Measurements from ENCODE around the gene SYNE1. TPM values are rescaled to one million over a fixed set of nuclear protein-coding genes. Genes with fewer than 3 reads are reported as not detected.

Gene SYNE1
- total and polyA plus RNA-seq, 2 of the 8 experiments (the other 6 are each of a cell fraction or from before 2014, with no cell fraction given), result 2.8 to 5.5 TPM

GRCh38 chr6:152189736-152190135, 447.4 kb downstream of the SYNE1 start (continued):
- TF ChIP-seq, protein P1, sequence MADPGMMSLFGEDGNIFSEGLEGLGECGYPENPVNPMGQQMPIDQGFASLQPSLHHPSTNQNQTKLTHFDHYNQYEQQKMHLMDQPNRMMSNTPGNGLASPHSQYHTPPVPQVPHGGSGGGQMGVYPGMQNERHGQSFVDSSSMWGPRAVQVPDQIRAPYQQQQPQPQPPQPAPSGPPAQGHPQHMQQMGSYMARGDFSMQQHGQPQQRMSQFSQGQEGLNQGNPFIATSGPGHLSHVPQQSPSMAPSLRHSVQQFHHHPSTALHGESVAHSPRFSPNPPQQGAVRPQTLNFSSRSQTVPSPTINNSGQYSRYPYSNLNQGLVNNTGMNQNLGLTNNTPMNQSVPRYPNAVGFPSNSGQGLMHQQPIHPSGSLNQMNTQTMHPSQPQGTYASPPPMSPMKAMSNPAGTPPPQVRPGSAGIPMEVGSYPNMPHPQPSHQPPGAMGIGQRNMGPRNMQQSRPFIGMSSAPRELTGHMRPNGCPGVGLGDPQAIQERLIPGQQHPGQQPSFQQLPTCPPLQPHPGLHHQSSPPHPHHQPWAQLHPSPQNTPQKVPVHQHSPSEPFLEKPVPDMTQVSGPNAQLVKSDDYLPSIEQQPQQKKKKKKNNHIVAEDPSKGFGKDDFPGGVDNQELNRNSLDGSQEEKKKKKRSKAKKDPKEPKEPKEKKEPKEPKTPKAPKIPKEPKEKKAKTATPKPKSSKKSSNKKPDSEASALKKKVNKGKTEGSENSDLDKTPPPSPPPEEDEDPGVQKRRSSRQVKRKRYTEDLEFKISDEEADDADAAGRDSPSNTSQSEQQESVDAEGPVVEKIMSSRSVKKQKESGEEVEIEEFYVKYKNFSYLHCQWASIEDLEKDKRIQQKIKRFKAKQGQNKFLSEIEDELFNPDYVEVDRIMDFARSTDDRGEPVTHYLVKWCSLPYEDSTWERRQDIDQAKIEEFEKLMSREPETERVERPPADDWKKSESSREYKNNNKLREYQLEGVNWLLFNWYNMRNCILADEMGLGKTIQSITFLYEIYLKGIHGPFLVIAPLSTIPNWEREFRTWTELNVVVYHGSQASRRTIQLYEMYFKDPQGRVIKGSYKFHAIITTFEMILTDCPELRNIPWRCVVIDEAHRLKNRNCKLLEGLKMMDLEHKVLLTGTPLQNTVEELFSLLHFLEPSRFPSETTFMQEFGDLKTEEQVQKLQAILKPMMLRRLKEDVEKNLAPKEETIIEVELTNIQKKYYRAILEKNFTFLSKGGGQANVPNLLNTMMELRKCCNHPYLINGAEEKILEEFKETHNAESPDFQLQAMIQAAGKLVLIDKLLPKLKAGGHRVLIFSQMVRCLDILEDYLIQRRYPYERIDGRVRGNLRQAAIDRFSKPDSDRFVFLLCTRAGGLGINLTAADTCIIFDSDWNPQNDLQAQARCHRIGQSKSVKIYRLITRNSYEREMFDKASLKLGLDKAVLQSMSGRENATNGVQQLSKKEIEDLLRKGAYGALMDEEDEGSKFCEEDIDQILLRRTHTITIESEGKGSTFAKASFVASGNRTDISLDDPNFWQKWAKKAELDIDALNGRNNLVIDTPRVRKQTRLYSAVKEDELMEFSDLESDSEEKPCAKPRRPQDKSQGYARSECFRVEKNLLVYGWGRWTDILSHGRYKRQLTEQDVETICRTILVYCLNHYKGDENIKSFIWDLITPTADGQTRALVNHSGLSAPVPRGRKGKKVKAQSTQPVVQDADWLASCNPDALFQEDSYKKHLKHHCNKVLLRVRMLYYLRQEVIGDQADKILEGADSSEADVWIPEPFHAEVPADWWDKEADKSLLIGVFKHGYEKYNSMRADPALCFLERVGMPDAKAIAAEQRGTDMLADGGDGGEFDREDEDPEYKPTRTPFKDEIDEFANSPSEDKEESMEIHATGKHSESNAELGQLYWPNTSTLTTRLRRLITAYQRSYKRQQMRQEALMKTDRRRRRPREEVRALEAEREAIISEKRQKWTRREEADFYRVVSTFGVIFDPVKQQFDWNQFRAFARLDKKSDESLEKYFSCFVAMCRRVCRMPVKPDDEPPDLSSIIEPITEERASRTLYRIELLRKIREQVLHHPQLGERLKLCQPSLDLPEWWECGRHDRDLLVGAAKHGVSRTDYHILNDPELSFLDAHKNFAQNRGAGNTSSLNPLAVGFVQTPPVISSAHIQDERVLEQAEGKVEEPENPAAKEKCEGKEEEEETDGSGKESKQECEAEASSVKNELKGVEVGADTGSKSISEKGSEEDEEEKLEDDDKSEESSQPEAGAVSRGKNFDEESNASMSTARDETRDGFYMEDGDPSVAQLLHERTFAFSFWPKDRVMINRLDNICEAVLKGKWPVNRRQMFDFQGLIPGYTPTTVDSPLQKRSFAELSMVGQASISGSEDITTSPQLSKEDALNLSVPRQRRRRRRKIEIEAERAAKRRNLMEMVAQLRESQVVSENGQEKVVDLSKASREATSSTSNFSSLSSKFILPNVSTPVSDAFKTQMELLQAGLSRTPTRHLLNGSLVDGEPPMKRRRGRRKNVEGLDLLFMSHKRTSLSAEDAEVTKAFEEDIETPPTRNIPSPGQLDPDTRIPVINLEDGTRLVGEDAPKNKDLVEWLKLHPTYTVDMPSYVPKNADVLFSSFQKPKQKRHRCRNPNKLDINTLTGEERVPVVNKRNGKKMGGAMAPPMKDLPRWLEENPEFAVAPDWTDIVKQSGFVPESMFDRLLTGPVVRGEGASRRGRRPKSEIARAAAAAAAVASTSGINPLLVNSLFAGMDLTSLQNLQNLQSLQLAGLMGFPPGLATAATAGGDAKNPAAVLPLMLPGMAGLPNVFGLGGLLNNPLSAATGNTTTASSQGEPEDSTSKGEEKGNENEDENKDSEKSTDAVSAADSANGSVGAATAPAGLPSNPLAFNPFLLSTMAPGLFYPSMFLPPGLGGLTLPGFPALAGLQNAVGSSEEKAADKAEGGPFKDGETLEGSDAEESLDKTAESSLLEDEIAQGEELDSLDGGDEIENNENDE (IDR thresholded peaks at IDR 0.05; ENCODE audit: insufficient replicate concordance, low read length), result no peak
- TF ChIP-seq EP300 (IDR thresholded peaks at IDR 0.05; ENCODE audit: borderline replicate concordance in 1 of 2, low read depth in 2 of 2, low read length in 2 of 2) (no peak), SIRT6 (IDR thresholded peaks at IDR 0.05; ENCODE audit: low read length) (no peak), SRF (IDR thresholded peaks at IDR 0.05; ENCODE audit: low read depth, low read length) (no peak), CHD1 (IDR thresholded peaks at IDR 0.05; ENCODE audit: low read depth, low read length) (no peak), KDM5A (IDR thresholded peaks at IDR 0.05; ENCODE audit: low read length) (no peak), POLR2A (IDR thresholded peaks at IDR 0.05; ENCODE audit: control extremely low read depth in 1 of 2, low read depth in 2 of 2, low read length in 2 of 2) (no peak), RXRA (IDR thresholded peaks at IDR 0.05; ENCODE audit: insufficient read depth, low read depth, low read length) (no peak)

Measured in H1 (cell line).